IPS-18c (cell line): ENCODE data around the gene KLHDC7B.
"Not testable (repeated sequence)": the region's sequence is repeated elsewhere in the genome, so short reads cannot be mapped to it uniquely, and the experiment has no call there.

Experiments used
- H3K4me3 ChIP-seq: 2 replicates; pipeline ENCODE4 v1.7.0; 2013; ENCODE audit warnings: low read depth, mild to moderate bottlenecking, low read length, moderate library complexity; ENCODE audit not compliant: insufficient read depth
- H3K9me3 ChIP-seq: one replicate; pipeline ENCODE4 v1.6.1; 2013; ENCODE audit warnings: mild to moderate bottlenecking, low read length, moderate library complexity; ENCODE audit not compliant: control insufficient read depth, insufficient read depth

The KLHDC7B gene

GRCh38 chr22:50526108-50526833, 19.4 kb upstream of the KLHDC7B start:
- Histone ChIP-seq H3K9me3 (peaks cover 6% of the 10 kb centered on the region), H3K4me3 (peak overlapping the region; percentile 84)

GRCh38 chr22:50526834-50527801, 18.6 kb upstream of the KLHDC7B start:
- peak overlapping the region; percentile 84 for H3K4me3 ChIP-seq
- peaks cover 6% of the 10 kb centered on the region for H3K9me3 ChIP-seq

GRCh38 chr22:50527921-50528681, 17.6 kb upstream of the KLHDC7B start:
- H3K4me3 ChIP-seq, result no peak overlapping the region

GRCh38 chr22:50528682-50529415, 16.9 kb upstream of the KLHDC7B start:
- Histone ChIP-seq H3K9me3 (peaks cover 6% of the 10 kb centered on the region), H3K4me3 (no peak overlapping the region)

More at GRCh38 chr22:50527921-50528681, 17.6 kb upstream of the KLHDC7B start:
- peaks cover 6% of the 10 kb centered on the region for H3K9me3 ChIP-seq

- Histone ChIP-seq H3K4me3 (no peak overlapping the region; the same call in 1 of the 2 replicates), H3K9me3 (peaks cover 6% of the 10 kb centered on the region)
Observed at GRCh38 chr22:50529416-50529896, 16.2 kb upstream of the KLHDC7B start.

GRCh38 chr22:50529897-50530579, 15.7 kb upstream of the KLHDC7B start, which contains the start of gene TYMP:
Gene TYMP (minus strand): TSS chr22:50530012. CDS start chr22:50529709, 303 bp downstream.
- Histone ChIP-seq H3K4me3 (peak within 1 kb of the TSS; percentile 52), H3K9me3 (peaks cover 6% of the 10 kb centered on the region)

GRCh38 chr22:50530580-50530876, 15.2 kb upstream of the KLHDC7B start:
- Histone ChIP-seq H3K4me3 (peak overlapping the region; percentile 52; the same call in 1 of the 2 replicates), H3K9me3 (peaks cover 6% of the 10 kb centered on the region)

- H3K9me3 ChIP-seq, result peaks cover 6% of the 10 kb centered on the region
- H3K4me3 ChIP-seq, result peak overlapping the region; percentile 52
Observed at GRCh38 chr22:50530877-50531545, 14.7 kb upstream of the KLHDC7B start.

- H3K9me3 ChIP-seq, result peaks cover 6% of the 10 kb centered on the region
- peak overlapping the region; percentile 52 for H3K4me3 ChIP-seq
Observed at GRCh38 chr22:50531546-50531961, 14.1 kb upstream of the KLHDC7B start.

GRCh38 chr22:50531962-50532674, 13.6 kb upstream of the KLHDC7B start:
- Histone ChIP-seq H3K4me3 (peak overlapping the region; percentile 52), H3K9me3 (peaks cover 3% of the 10 kb centered on the region)

- Histone ChIP-seq H3K9me3 (peaks cover 3% of the 10 kb centered on the region), H3K4me3 (no peak overlapping the region)
Observed at GRCh38 chr22:50532824-50533796, 12.6 kb upstream of the KLHDC7B start.

- not testable (repeated sequence) for H3K9me3 ChIP-seq, H3K4me3 ChIP-seq
Observed at GRCh38 chr22:50533856-50534711, 11.6 kb upstream of the KLHDC7B start.

- H3K9me3 ChIP-seq, result peaks cover 2% of the 10 kb centered on the region
- no peak overlapping the region for H3K4me3 ChIP-seq
Observed at GRCh38 chr22:50535113-50535512, 10.6 kb upstream of the KLHDC7B start.
